HG03439 (cell line): ENCODE results near the gene VEZT.

Experiments used
- ATAC-seq: cut with Tn5 transposase; IDR thresholded peaks from one replicate; pipeline ENCODE4 v1.9.1; 2021; ENCODE audit warnings: mild to moderate bottlenecking, moderate library complexity; ENCODE audit not compliant: unreplicated experiment

Gene VEZT

DNA sequence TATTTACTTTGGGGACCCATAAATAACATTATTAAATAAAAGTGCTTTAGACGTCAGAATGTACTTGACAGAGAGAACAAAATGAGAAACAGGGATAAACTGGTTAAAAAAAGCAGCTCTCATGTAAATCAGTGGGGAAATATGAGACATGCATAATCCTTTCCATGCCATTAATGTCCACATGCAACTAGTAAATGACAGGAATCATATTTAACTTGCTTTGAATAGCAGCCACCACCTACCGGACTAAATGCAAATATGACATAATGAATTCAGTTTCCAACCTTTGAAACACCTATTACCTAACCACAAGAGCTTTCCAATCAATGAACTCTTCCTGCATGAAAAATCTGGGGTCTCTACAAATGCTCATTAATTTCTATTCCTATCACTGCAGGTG, 20.0 kb upstream of the VEZT start:
- no peak for ATAC-seq

DNA sequence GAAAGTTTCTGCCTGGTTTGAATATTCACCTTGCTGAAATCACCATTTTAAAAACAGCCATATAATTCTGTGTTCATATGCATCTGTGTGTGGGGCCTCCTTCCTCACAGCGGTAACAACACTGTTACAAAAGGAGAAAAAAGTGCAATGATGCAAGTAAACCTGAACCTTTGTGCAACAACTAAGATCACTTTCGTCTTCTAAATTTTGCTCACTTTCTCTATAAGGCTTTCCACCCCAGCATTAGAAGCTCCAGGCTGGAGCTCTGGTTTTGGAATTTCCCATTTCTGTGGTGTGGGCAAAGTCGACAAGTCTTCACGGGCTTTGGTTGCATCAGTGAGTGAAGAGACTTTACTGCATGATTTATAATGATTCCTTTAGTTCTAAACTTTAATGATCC, 18.7 kb upstream of the VEZT start:
- no peak for ATAC-seq

GRCh38 chr12:95200128-95200894, 17.3 kb upstream of the VEZT start:
- ATAC-seq, result no peak

DNA sequence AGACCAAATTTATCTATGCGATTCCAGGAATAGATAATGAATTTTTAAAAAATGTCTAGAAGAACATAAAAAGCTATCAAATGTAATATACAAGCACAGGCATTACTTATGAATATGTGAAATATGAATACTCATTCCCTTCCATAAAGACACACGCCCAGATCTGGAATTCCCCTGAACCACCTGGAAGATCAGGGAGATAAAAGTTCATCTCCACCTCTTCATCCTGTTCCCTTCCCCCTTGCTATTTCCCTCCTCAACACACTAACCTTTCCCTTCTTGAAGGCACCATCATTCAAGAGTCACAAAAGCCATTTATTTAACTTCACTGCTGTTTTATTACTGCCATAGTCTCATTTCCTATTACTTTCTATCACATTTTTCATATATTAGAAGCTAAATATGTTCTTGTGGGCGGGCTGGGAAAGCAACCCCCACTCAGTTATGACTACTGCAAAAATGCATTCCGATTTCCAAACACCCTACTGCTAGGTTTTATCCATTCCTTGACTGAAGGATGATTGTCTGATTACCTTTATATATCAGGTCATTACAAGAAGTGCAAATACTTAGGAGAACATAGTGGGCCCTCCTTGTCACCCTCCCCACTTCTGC, 16.4 kb upstream of the VEZT start:
- ATAC-seq, result no peak

DNA sequence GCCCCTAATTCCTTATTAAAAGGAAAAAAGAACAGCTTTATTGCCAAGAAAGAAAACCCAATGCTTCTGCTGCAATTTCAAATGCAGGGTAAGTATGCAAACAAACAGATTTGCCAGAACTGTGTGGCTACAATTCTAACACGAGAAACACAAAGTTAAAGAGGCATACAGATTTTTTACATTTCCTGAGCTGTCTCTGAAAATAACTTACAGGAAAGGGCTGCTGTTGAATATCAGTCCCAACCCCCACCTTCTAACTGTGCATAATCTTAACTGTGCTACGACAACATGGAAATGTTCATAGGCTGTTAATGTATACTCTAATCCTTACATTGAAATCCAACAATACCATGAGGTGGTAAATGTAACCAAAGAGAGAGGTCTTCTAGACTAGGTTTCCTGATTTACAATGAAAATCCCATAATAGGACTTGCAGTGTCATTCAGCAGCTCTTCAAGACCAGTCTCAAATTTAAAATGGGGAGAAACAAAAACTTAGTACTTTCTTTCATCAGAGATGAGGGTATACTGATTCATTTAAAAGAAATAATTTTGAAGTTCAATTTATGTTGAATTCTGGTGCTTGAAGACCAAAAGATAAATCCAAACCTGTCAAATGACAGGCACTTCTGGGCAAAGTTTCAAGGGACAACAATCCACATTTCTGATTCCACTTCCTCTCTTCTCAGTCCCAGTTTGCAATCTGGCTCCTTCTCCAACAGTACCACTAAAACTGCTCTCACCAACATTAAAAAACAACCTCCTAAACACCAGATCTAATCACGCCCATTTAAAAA, 14.7 kb upstream of the VEZT start:
- ATAC-seq, result no peak

DNA sequence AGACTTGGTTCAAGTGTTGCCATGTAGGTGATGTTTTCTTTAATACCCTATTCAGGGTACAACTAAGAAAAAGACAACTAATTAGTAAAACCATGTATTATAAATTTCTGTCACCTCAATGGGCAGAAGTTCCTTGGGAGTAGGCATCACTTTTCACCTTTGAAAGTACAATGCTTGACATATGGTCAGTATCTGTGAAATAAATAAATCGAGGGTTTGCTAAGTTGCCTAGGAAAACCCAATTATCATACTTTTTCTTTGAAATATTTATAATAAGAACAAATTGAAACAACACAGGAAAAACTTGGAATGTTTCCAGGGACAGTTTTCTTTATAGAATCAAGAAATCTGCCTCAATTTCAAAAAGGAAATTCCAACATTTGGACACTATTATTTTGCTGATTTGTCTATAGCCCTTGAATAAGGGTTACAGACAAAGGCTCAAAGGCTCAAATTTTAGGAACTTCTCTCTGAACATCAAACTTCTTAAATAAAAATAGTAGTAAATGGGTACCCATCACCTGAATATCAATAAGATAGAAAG, 14.0 kb upstream of the VEZT start:
- ATAC-seq, result no peak

DNA sequence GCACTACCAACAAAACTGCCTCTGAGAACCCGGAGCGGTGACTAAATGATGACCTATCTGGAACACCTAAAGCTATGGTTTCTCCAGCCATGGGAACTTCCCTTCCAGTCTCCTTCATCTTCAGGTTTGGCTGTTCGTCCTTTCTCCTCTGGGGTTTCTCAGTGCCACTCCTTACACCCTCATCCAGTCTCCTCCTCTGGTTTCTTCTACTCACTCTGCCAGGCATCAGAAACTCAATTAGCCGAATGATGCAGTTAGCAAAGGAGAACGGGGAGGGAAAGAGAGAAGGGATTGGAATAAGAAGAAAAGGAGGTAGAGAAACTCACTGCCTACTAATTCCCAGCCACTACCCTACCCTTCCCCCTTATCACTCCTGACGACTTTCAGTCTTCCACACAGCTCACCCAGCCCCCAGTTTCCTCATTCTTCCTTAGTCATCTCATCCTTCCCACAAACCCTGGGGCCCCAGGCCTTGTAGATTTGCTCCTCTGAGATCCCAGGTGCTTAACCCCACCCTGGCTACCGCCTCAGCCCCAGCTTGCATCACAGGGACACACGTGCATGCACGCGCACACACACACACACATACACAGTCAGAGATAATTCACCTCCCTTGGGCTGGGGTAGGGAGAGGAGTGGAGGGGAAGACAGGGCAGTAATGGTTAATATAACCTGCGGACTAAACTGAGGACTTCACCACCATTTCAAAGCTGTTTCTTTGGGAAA, 13.3 kb upstream of the VEZT start:
- ATAC-seq, result no peak

DNA sequence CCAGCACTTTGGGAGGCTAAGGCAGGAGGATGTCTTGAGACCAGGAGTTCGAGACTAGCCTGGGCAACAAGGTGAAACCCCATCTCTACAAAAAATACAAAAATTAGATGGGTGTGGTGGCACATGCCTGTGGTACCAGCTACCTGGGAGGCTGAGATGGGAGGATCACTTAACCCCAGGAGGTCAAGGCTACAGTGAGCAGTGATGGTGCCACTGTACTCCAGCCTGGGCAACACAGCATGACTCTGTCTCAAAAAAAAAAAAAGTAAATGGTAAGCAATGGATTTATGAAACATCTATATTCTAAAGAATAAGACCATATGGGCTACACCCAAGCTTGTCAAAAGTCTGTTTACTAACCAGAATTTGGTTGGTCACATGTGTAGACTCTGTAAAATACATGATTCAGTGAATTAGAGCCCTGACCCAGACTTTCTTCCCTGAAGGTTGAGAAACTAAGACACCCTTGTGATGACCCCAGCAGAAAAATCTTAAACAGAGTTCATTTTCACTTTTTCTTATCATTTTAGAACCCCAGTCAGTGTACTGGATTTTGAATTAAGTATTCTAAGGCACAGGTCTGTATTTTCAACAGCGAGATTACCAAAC, 12.5 kb upstream of the VEZT start:
- ATAC-seq, result no peak

GRCh38 chr12:95205685-95206084, 11.9 kb upstream of the VEZT start:
- no peak for ATAC-seq

DNA sequence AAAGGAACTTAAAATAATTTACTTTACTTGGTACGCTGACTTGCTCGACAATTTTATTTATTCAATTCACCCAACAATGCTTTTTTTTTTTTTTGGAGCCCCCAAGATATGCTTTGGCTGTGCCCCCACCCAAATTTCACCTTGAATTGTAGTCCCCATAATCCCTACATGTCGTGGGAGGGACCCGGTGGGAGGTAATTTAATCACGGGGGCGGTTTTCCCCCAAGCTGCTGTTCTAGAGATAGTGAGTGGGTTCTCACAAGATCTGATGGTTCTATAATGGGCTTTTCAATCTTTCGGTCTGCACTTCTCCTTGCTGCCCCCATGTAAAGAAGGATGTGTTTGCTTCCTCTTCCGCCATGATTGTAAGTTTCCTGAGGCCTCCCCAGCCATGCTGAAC, 10.7 kb upstream of the VEZT start:
- no peak for ATAC-seq

DNA sequence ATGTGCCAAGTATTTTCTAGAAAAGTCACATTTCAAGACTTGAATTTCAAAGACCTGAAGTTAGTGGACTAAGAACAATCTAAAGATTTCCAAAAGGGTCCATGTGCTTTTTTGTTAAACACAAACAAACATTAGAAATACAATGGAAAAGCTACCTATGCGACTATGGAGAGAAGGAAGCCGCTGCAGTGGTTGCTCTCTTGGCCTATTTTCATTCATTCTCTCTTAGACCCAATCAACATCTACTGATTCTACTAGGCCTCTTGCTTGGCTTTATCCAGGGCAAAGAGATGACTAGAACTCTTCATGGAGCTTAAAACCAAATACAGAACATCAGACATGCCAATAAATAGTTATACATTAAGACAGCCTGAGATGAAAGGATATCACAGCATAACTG, 10.2 kb upstream of the VEZT start:
- no peak for ATAC-seq

GRCh38 chr12:95208678-95209077, 8.9 kb upstream of the VEZT start:
- no peak for ATAC-seq

DNA sequence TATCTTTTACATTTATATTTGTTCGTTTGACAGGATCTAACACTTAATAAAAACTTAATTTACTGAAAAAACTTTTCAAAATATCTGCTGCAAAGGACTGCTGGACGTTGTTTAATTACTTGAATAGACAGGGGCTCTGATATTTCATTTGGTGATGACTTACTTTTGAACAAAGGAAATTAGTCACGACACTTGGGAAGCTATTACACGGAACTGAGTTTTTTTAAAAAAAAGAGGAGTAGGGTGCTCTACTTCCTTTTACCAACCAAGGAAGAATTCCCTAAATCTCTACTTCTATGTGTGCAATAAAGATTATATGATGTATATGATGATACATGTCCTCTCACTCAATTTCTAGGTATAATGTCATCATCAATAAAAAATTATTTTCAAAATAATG, 5.0 kb upstream of the VEZT start:
- ATAC-seq, result no peak

DNA sequence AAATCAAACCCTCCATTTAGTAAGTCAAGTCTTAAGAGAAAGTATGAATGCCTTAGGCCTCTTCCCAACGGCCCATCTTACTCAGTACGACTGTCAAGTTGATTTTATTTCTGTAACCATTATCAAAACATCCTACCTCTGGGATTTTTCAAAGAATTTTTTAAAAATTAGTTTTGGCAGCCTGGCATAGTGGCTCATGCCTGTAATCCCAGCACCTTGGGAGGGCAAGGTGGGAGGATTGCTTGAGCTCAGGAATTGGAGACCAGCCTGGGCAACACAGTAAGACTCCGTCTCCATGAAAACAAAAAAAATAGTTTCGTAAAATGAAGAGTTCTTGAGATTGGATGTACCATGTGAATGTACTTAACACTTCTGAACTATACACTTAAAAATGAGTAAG, 4.5 kb upstream of the VEZT start:
- ATAC-seq, result no peak

DNA sequence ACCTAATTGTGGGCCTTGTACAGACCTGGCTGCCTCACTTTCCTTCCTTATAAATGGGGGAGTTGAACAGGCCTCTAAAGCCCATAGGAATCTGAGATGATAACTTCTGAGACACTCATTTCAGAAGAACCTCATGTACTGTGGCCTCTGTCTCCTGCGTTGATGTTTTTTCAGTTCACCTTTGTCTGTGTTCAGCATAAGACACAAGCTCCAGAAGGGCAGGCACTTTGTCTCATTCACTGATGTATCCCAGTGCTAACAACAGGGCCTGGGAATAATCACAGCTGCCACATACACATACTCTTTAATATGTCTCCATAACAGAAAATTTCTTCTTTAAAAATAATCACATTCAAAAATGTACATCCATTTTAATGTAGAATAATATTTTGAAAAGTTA, 3.7 kb upstream of the VEZT start:
- no peak for ATAC-seq

GRCh38 chr12:95214466-95214865, 3.1 kb upstream of the VEZT start:
- no peak for ATAC-seq

GRCh38 chr12:95215949-95216348, 1.7 kb upstream of the VEZT start:
- ATAC-seq, result no peak

DNA sequence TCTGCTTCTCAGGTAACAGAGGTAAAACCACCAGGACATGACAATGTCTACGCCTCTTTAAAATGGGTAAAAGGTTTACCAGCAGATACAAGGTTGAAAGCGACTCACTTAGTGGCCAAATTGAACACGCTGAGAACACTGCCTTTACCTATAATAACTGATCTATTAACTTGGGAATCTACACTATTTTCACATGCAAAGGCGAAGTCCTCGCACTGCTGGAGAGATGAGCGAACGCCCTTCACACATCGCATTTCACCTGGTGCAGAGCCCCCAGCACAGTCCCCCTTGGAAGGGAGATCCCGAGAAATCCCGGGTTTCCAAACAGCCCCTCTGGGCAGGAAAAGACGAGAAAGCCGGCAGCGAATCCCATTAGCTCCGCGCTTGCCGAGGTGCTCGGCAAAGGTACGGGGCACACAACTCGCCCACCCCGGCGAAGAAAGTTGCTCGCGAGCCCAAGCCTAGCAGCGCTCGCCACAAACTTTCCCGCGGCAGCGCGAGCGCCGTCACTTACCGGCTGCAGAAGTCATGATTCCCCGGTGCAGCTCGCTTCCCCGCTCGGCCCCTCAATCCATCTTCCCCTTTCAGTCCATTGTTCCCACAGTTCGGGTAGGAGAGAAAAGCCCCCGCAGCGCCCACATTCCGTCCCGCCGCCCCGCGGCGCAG, 763 bp upstream of the VEZT start:
- peak; percentile 26 for ATAC-seq

DNA sequence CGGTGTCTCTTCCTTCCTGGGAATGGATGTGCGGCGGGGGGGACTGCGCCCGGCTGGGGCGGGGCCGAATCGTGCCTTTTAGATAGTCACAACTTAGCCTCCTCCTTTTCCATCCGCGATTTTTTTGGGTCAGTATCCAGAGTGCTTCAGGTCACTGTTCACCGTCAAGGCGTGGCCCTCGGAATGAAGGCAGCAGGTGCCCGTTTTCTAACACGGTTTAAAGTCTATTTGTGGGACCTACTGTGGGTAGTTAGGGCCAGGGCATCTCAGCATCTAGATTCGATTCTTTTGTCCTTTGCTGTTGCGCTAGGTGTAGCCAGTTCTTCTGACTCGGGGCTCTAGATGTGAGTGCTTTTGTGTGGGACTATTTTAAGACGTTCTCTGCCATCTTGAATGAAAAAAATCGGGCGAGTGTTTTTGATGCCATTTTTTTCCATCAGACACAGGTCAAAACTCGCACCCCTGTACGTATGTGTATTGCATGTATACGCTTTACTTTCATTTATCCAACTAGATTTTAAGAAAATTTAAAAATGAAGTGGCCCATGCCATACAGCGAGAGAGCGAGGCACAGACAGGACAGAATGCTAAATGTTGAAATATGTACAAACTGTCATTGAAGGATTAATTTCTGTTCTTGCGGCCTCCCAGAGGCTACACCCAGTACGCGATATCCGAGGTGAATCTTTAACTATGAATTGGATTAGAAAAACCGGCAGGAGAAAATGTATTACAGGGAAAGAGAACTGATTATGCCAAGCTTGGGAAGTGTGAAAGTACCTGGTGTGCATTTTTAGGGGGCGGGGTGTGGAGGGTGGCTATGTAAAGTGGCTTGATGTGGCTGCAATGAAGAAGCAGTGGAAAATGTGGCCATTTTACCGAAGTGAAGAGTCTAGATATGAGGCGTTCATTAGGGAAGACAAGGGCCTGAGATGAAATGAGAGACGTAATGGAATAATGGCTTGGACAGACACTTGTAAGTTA, 835 bp downstream of the VEZT start:
- peak; percentile 1 for ATAC-seq
